Measurements from ENCODE around the gene SHMT2.
A peak's percentile ranks its signal among the peaks of the same experiment; 100 is the strongest.
"Not testable (repeated sequence)": the region's sequence is repeated elsewhere in the genome, so short reads cannot be mapped to it uniquely, and the experiment has no call there.

SHMT2 gene

GRCh38 chr12:57263096-57263495, 33.6 kb downstream of the SHMT2 start:
- DNase-seq (ENCODE audit: low read depth in 2 of 2), result no peak

- no peak for DNase-seq (ENCODE audit: low read depth in 2 of 2)
These were observed 37.2 kb downstream of the SHMT2 start for GRCh38 chr12:57266681-57267080.

- DNase-seq (ENCODE audit: low read depth in 2 of 2), result peak; percentile 19 to 50
These were observed 38.8 kb downstream of the SHMT2 start for GRCh38 chr12:57268264-57268663.

GRCh38 chr12:57270966-57271470, 41.5 kb downstream of the SHMT2 start:
- DNase-seq (ENCODE audit: low read depth in 2 of 2), result no peak

GRCh38 chr12:57272337-57273151, 43.0 kb downstream of the SHMT2 start:
- no peak for DNase-seq (ENCODE audit: low read depth in 2 of 2)

GRCh38 chr12:57273516-57273915, 44.0 kb downstream of the SHMT2 start:
- DNase-seq (ENCODE audit: low read depth in 2 of 2), result no peak

GRCh38 chr12:57276233-57276632, 46.7 kb downstream of the SHMT2 start:
- not testable (repeated sequence) for DNase-seq (ENCODE audit: low read depth in 2 of 2)

GRCh38 chr12:57276935-57277563, 47.5 kb downstream of the SHMT2 start:
- no peak for DNase-seq (ENCODE audit: low read depth in 2 of 2)

- no peak for DNase-seq (ENCODE audit: low read depth in 2 of 2)
These were observed 49.2 kb downstream of the SHMT2 start for GRCh38 chr12:57278465-57279381.

- peak; percentile 66 to 69 for DNase-seq (ENCODE audit: low read depth in 2 of 2)
These were observed 50.9 kb downstream of the SHMT2 start for GRCh38 chr12:57280211-57281062.

- not testable (repeated sequence) for DNase-seq (ENCODE audit: low read depth in 2 of 2)
These were observed 52.6 kb downstream of the SHMT2 start for GRCh38 chr12:57282073-57282472.
